ENCODE data around the gene DHH. TPM values are rescaled to one million over a fixed set of nuclear protein-coding genes. Genes with fewer than 3 reads are reported as not detected.

Gene DHH
- total and polyA plus RNA-seq, 9 of the 15 experiments (the other 6 are each of a cell fraction or from before 2014, with no cell fraction given): 0.07 to 2.6 (median 0.54) TPM

DNA sequence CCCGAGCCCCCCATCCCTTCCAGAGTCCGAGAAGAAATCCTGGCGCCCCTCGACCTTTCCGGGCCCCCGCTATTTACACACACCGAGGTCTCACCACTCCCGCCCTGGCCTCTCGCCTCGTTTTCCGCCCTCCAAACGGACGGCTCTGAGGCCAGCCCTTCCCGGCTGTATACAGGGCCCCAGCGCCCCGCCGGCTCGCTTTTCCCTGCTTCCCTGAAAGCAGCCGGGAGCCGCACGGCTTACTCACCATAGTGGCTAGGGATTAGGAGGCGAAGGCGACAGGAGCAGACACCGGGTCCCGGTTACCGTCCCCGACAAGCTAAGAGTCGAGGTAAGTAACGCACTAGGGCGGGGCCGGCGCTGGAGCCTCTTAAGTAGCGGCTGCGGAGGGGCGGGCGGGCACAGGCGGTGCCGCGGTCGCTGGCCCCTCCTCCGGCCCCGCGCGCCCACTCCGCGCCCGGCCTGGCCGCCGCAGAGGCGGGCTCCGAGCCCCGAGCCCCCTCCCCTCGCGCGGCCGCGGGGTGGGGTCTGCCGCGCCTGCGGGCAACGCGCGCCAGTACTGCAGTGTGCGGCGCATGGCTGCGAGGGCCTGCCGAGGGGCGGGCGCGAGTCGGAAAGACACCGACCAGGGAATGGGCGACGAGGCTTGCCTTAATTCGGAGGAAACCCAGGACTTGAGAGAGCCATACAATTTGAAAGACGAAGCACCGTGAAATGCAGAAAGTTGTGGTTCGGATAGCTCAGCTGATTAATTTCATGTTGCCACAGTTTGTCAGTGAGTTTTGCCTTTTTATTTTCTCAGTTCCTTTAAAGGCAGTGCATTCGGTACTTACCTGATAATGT is 36.7 kb upstream of the DHH start, which contains the start of gene TUBA1B (continued):
- TF ChIP-seq HNRNPH1 (optimal IDR thresholded peaks at IDR 0.05; ENCODE audit: low read depth, low read length): no peak
- TF ChIP-seq HDAC1 (IDR thresholded peaks at IDR 0.05): no peak; a peak in 1 of 4 replicates
- no peak; the same call in 1 of the 2 replicates for TF ChIP-seq RHOXF2B (CRISPR knock-in tag; conservative IDR thresholded peaks at IDR 0.05)
- no peak; the same call in 1 of the 2 replicates for TF ChIP-seq ZNF263 (CRISPR knock-in tag; IDR thresholded peaks at IDR 0.05; ENCODE audit: borderline replicate concordance)
- TF ChIP-seq, protein P1, sequence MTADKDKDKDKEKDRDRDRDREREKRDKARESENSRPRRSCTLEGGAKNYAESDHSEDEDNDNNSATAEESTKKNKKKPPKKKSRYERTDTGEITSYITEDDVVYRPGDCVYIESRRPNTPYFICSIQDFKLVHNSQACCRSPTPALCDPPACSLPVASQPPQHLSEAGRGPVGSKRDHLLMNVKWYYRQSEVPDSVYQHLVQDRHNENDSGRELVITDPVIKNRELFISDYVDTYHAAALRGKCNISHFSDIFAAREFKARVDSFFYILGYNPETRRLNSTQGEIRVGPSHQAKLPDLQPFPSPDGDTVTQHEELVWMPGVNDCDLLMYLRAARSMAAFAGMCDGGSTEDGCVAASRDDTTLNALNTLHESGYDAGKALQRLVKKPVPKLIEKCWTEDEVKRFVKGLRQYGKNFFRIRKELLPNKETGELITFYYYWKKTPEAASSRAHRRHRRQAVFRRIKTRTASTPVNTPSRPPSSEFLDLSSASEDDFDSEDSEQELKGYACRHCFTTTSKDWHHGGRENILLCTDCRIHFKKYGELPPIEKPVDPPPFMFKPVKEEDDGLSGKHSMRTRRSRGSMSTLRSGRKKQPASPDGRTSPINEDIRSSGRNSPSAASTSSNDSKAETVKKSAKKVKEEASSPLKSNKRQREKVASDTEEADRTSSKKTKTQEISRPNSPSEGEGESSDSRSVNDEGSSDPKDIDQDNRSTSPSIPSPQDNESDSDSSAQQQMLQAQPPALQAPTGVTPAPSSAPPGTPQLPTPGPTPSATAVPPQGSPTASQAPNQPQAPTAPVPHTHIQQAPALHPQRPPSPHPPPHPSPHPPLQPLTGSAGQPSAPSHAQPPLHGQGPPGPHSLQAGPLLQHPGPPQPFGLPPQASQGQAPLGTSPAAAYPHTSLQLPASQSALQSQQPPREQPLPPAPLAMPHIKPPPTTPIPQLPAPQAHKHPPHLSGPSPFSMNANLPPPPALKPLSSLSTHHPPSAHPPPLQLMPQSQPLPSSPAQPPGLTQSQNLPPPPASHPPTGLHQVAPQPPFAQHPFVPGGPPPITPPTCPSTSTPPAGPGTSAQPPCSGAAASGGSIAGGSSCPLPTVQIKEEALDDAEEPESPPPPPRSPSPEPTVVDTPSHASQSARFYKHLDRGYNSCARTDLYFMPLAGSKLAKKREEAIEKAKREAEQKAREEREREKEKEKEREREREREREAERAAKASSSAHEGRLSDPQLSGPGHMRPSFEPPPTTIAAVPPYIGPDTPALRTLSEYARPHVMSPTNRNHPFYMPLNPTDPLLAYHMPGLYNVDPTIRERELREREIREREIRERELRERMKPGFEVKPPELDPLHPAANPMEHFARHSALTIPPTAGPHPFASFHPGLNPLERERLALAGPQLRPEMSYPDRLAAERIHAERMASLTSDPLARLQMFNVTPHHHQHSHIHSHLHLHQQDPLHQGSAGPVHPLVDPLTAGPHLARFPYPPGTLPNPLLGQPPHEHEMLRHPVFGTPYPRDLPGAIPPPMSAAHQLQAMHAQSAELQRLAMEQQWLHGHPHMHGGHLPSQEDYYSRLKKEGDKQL (CRISPR knock-in tag; IDR thresholded peaks at IDR 0.05; ENCODE audit: borderline replicate concordance): no peak
- TF ChIP-seq, protein P2, sequence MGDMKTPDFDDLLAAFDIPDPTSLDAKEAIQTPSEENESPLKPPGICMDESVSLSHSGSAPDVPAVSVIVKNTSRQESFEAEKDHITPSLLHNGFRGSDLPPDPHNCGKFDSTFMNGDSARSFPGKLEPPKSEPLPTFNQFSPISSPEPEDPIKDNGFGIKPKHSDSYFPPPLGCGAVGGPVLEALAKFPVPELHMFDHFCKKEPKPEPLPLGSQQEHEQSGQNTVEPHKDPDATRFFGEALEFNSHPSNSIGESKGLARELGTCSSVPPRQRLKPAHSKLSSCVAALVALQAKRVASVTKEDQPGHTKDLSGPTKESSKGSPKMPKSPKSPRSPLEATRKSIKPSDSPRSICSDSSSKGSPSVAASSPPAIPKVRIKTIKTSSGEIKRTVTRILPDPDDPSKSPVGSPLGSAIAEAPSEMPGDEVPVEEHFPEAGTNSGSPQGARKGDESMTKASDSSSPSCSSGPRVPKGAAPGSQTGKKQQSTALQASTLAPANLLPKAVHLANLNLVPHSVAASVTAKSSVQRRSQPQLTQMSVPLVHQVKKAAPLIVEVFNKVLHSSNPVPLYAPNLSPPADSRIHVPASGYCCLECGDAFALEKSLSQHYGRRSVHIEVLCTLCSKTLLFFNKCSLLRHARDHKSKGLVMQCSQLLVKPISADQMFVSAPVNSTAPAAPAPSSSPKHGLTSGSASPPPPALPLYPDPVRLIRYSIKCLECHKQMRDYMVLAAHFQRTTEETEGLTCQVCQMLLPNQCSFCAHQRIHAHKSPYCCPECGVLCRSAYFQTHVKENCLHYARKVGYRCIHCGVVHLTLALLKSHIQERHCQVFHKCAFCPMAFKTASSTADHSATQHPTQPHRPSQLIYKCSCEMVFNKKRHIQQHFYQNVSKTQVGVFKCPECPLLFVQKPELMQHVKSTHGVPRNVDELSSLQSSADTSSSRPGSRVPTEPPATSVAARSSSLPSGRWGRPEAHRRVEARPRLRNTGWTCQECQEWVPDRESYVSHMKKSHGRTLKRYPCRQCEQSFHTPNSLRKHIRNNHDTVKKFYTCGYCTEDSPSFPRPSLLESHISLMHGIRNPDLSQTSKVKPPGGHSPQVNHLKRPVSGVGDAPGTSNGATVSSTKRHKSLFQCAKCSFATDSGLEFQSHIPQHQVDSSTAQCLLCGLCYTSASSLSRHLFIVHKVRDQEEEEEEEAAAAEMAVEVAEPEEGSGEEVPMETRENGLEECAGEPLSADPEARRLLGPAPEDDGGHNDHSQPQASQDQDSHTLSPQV (IDR thresholded peaks at IDR 0.05): 0 out of 2 replicates have a peak, but pooled peaks have one; percentile 44
- TF ChIP-seq, protein P3, sequence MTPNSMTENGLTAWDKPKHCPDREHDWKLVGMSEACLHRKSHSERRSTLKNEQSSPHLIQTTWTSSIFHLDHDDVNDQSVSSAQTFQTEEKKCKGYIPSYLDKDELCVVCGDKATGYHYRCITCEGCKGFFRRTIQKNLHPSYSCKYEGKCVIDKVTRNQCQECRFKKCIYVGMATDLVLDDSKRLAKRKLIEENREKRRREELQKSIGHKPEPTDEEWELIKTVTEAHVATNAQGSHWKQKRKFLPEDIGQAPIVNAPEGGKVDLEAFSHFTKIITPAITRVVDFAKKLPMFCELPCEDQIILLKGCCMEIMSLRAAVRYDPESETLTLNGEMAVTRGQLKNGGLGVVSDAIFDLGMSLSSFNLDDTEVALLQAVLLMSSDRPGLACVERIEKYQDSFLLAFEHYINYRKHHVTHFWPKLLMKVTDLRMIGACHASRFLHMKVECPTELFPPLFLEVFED (CRISPR knock-in tag; conservative IDR thresholded peaks at IDR 0.05): 0 out of 2 replicates have a peak, but pooled peaks have one; percentile 54
- TF ChIP-seq NR1H2 (CRISPR knock-in tag; IDR thresholded peaks at IDR 0.05): no peak
- no peak for TF ChIP-seq ZNF165 (CRISPR knock-in tag; IDR thresholded peaks at IDR 0.05; ENCODE audit: borderline replicate concordance)
- TF ChIP-seq HMG20A (CRISPR knock-in tag; conservative IDR thresholded peaks at IDR 0.05): no peak
- TF ChIP-seq, protein P4, sequence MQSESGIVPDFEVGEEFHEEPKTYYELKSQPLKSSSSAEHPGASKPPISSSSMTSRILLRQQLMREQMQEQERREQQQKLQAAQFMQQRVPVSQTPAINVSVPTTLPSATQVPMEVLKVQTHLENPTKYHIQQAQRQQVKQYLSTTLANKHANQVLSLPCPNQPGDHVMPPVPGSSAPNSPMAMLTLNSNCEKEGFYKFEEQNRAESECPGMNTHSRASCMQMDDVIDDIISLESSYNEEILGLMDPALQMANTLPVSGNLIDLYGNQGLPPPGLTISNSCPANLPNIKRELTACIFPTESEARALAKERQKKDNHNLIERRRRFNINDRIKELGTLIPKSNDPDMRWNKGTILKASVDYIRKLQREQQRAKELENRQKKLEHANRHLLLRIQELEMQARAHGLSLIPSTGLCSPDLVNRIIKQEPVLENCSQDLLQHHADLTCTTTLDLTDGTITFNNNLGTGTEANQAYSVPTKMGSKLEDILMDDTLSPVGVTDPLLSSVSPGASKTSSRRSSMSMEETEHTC (IDR thresholded peaks at IDR 0.05): no peak
- peak; percentile 98 for TF ChIP-seq POLR2H (tag; IDR thresholded peaks at IDR 0.05; ENCODE audit: low read depth)
- 0 out of 2 replicates have a peak, but pooled peaks have one; percentile 37 for TF ChIP-seq ZSCAN32 (CRISPR knock-in tag; IDR thresholded peaks at IDR 0.05)
- no peak for TF ChIP-seq U2AF1 (optimal IDR thresholded peaks at IDR 0.05; ENCODE audit: low read depth, low read length)
